Mesenteric fat pad (tissue), 1 donor: ENCODE results near the gene PLSCR1. TPM values are rescaled to one million over a fixed set of nuclear protein-coding genes. Genes with fewer than 3 reads are reported as not detected.
"Not testable (repeated sequence)": the region's sequence is repeated elsewhere in the genome, so short reads cannot be mapped to it uniquely, and the experiment has no call there.

Source experiments
- DNase-seq: peaks from one replicate; pipeline ENCODE4 v3.0.0-alpha.2; 2020; ENCODE audit warnings: low spot score
- total RNA-seq: library from RNA; stranded (reverse); fragmentation: NEBNext Ultra II Directional; extraction: Animal tissue kit (Norgen Biotek cat#: 25700); gene quantifications from one replicate; pipeline ENCODE4 v1.2.1, GENCODE V29; 2021
- donor health status: DM: yes; HTN: yes; CAD: no.

PLSCR1 gene
- total RNA-seq, 1 donor from 2014 or later: 187 TPM

GRCh38 chr3:146519810-146520209 lies 24.6 kb downstream of the PLSCR1 start:
- DNase-seq: no peak

DNA sequence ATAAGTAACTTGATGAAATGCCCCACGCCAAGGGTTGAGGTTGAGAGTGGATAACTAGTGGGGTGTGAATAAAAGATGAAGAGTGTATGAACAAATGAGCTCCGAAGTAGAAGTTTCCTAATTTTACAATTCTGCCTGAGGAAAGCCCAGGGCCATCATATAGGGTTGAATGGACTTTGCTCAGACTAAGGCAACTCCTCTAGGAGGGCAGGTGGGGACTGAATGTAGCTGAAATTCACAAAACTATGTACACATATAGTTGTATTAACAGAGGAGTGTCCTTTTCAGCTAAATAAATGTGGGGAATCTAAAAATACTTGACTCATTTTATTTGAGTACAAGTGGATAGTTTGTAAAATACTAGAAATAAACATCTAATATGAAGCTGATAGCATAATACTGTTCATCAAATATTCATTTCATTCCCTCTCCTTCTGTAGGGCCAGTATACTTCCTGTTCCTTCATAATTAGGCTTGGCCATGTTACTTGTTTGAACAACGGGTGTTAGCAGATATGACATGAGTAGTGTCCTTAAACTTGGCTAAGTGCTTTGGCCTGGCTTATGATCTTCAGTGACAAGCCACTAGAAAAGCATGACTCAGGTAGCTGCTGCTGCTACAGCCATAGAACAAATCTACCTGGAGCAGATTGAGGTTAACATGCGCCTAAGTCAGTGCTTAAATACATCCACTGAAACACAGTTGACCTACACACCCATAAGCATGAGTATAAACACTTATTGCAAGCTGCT lies 26.5 kb downstream of the PLSCR1 start:
- DNase-seq: no peak

DNA sequence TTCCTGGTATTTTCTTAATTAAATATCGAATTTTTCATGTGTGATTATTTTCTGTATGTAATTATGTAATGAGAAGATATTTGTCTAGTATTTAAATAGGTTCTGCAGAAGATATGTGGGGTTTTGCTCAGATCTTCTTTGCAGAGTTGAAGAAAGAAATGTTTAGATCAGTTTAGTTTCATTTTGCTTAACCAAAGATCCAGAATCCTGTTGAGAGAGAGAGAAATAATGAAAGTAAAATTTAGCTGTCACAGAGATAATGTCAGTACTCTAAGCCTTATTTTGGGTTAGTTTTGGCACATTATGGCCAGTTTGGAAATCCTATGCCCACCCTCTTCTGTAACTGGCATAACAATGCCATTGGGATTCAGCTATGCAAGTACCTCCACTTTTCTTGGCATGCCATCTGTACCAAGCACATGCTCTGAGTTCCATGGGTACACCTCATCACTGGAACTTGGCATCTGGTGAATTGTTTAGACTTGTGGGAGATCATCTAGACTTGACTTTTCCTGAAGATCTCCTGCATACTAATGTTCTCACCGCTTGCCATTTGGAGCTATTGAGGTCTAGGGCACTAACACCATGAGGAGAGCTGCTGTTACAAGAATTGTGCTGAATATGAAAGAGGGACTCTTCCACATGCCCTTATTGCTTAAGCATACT lies 30.9 kb downstream of the PLSCR1 start:
- DNase-seq: no peak

- DNase-seq: no peak
Measured at GRCh38 chr3:146511402-146512134, 32.8 kb downstream of the PLSCR1 start.

DNA sequence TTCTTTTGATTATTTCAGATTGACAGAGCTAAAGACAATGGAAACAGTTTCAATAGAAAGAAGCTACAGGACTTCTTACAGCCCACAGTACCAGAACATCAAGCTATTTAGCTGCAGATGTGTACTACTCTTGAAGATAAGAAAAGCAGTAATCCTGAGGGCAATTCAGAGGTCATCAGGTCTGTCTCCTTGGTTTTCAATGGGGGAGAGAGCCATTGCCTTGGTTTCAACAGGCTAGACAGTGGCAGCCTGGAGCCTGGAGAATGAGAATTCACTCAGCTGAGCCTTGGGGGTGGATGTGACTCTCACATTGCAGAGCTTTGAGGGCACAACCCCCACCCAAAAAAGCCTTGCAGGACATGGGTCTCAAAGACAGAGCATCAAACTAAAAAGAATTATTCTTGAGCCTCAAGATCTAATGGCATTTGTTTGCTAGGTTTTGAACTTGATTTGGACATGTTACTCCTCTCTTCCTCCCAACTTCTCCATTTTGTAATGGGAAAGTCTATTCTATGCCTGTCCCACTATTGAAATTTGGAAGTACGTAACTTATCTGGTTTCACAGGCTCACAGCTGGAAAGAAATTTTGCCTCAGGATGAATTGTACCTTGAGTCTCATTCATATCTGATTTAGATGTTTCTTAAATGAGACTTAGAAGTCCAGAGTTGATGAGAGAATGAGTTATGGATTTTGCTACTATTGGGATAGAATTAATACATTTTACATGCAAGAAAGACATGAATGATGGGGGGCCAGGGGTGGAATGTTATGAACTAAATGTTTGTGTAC lies 36.9 kb downstream of the PLSCR1 start:
- DNase-seq: no peak

DNA sequence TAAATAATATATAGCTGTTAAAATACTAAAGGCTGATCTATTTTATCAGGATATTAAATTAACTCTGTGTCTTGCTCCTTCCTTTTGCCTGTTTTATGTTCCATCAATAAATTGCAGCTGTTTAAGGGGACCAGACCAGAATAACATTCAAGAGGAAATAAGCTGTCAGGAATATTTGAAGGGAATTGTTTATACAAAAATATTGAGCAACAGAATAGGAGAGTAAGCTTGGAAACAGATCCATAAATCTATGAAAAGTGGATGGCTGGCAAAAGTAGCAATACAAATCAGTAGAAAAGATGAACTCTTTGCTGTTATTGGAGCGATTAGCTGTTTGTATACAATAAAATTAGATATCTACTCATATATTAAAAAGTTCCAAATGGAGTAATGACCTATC lies 38.9 kb downstream of the PLSCR1 start:
- DNase-seq: no peak

- DNase-seq: no peak
Measured at GRCh38 chr3:146504498-146505197, 39.8 kb downstream of the PLSCR1 start.

- no peak for DNase-seq
Measured at GRCh38 chr3:146503461-146504202, 40.8 kb downstream of the PLSCR1 start.

DNA sequence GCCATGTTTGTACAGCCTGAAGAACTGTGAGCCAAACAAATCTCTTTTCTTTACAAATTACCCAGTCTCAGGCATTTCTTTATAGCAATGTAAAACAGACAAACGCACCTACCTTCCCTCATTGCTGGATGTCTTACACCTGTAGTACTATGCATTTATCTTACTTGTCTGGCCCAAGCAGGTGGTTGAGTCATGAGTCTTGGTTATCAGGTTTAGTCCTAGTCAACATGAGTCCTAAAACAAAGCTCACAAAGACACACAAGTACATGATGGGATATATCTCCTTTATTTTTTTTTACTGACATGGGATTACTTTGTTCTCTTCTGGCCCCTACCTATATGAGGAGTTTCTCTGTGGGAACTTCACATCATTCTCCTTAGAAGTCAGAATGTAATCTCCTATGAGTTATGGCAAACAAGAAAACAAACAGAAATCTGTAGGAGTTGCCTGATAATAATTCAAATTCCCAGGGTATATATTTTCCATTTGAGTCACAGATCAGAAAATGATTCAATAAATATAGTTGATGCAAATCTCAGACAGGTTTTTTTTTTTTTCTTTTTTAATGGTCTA lies 41.4 kb downstream of the PLSCR1 start:
- no peak for DNase-seq

GRCh38 chr3:146501752-146502151 lies 42.7 kb downstream of the PLSCR1 start:
- no peak for DNase-seq

- DNase-seq: no peak
Measured at GRCh38 chr3:146499701-146500100, 44.7 kb downstream of the PLSCR1 start.

DNA sequence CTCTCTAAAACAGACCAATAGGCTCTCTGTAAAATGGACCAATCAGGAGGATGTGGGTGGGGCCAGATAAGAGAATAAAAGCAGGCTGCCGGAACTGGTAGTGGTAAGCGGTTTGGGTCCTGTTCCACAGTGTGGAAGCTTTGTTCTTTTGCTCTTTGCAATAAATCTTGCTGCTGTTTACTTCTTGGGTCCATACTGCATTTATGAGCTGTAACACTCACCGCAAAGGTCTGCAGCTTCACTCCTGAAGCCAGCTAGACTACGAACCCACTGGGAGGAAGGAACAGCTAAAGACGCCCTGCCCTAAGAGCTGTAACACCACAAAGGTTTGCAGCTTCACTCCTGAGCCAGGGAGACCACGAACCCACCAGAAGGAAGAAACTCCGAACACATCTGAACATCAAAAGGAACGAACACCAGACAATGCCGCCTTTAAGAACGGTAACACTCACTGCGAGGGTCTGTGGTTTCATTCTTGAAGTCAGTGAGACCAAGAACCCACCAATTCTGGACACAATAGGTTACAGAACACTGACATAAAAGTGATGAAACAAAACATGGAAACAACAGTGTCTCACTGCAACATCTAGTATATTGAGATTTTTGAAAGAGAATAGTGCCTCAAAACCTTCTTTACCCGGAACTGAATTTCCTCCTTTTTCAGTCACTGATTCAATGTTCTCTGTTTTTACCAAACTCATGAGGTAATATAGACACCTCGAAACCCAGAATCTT lies 46.2 kb downstream of the PLSCR1 start:
- no peak for DNase-seq

DNA sequence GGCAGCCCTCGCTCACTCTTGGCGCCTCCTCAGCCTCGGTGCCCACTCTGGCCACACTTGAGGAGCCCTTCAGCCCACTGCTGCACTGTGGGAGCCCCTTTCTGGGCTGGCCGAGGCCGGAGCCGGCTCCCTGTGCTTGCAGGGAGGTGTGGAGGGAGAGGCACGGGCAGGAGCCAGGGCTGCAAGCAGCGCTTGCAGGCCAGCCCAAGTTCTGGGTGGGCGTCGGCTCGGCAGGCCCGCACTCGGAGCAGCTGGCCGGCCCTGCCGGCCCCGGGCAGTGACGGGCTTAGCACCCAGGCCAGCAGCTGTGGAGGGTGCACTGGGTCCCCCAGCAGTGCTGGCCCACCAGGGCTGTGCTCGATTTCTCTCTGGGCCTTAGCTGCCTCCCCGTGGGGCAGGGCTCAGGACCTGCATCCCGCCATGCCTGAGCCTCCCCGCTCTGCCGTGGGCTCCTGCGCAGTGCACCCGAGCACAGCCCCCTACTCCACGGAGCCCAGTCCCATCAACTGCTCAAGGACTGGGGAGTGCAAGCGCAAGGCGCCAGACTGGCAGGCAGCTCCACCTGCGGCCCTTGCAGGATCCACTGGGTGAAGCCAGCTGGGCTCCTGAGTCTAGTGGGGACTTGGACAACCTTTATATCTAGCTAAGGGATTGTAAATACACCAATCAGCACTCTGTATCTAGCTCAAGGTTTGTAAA lies 47.1 kb downstream of the PLSCR1 start:
- DNase-seq: not testable (repeated sequence)

GRCh38 chr3:146496726-146497125 lies 47.7 kb downstream of the PLSCR1 start:
- no peak for DNase-seq

DNA sequence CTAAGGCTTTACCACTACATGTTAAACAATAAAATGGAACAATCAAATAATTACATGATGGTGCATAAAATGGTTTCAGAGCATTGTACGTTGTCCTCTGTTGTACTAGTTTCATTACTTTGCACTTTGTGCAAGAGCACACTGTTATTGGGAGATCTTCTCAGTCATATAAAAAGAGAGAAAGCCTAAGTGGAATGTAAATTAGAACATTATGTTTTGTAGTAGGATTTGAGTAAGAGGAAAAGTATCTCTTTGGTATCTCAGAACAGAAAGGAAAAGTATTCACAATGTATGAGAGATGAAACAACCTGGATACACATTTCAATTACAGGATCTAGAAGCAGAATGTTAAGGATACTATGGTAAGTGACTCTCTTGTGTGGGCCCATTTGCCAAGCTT lies 48.2 kb downstream of the PLSCR1 start:
- no peak for DNase-seq

- DNase-seq: no peak
Measured at GRCh38 chr3:146493761-146494160, 50.6 kb downstream of the PLSCR1 start.

- no peak for DNase-seq
Measured at GRCh38 chr3:146493221-146493620, 51.2 kb downstream of the PLSCR1 start.

- no peak for DNase-seq
Measured at GRCh38 chr3:146491303-146491702, 53.1 kb downstream of the PLSCR1 start.
